AG08395 (cell line): Measurements from ENCODE around the gene WWC2.

Experiments
- DNase-seq: peaks from one replicate; pipeline ENCODE4 v3.0.0; 2012; ENCODE audit warnings: mixed read lengths, low spot score

The WWC2 gene

DNA sequence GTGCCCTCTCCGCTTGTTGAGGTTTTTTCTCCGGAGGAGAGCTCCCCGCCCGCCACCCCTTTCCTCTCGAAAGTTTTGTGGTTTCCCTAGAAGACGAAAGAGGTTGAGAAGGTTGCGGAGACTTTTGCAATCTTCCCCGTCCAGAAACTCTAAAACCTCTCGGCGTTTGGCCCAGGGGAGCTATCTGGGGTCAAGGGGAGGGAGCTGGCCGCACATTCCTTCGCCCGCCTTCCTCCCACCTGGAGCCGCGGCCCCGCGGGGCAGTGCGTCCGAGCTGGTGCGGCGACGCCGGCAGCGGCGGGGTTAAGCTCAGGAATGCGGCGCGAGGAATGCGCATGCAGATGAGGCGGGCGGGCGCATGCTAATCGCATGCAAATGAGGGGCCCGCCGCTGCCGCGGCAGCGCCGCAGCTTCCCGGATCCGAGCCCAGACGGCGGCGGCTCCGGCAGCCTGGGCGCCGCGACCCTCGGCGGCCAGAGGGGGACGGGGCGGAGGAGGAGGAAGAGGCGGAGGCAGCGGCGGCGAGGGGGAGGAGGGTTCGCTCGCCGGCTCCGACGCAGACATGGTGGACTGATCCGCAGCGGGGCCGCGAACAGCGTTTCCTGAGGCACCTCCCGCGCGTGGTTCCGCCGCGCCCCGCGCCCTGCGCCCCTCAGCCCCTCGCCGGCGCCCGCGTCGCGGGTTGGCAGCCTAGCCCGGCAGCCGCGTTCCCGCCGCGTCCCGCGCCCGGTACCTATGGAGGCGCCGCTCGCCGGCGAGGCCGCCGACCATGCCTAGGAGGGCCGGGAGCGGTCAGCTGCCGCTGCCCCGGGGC lies at the start of gene WWC2:
Gene WWC2 (plus strand): TSS at position 535 of the 814 bp plus-strand sequence. CDS start 235 bp downstream, at position 770.
- peak; percentile 91 for DNase-seq

DNA sequence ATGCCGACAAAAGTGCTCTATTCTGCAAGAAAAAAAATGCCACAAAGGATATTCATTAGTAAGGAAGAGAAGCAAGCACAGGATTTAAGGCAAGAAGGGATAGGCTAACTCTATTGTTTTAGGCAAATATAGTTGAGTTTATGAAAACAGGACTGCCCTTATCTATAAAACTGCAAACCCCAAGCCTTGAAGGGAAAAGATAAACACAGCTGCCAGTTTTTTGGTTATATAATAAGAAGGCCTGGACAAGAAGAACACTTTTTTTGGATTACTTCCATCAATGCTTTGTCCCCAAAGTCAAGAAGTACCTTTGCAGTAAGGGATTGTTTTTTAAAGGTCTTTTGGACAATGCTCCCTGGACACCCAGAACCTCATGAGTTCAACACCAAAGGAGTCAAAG lies 45.4 kb upstream of the WWC2 start:
- no peak for DNase-seq

DNA sequence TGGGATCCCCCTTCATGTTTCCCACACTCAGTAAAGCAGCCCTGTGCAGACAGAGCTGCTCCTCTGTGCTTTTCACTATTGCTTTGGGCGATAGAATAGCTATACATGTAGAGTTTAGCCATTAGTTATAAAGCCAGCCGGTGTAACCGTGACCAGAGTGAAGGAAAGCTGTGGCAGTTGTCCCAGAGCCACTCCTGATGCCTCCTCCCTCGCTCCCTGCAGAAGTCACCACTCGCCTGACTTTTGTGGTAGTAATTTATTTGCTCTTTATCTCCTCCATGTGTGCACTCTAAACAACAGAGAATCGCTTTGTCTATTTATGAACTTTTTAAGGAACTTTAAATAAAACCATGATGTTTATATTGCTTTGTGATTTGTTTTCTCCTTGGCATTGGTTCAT lies 41.8 kb upstream of the WWC2 start:
- DNase-seq: no peak

DNA sequence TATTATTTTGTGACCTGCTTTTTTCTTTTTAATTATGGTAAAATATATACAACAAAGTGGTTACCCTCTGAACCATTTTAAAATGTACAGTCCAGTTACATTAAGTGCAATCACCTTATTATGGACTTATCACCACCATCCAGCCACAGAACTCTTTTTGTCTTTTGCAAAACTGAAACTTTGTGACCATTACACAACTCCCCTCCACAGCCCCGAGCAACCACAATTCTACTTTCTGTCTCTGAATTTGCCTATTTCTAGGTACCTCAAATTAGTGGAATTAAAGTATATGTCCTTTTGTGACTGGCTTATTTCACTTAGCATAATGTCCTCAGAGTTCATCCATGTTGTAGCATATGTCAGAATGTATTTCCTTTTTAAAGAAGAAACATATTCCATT lies 39.3 kb upstream of the WWC2 start:
- no peak for DNase-seq

DNA sequence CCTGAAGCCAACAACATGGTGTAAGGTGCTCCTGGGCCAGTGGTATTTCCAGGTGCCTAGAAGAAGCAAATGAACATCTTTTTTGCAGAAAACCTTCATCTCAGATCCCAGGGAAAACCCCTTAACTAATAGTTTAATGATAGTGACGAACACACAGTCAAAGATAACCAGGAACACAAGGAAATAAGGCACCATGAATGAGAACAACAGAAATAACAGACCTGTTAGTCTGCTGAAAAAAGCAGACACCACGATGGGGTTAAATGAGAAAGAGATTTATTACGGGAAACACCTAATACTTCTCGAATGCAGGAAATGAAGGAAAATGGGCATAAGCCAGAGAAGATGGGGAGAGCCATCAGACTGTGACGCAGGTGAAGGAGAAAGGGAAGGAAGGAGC lies 30.6 kb upstream of the WWC2 start:
- DNase-seq: no peak

DNA sequence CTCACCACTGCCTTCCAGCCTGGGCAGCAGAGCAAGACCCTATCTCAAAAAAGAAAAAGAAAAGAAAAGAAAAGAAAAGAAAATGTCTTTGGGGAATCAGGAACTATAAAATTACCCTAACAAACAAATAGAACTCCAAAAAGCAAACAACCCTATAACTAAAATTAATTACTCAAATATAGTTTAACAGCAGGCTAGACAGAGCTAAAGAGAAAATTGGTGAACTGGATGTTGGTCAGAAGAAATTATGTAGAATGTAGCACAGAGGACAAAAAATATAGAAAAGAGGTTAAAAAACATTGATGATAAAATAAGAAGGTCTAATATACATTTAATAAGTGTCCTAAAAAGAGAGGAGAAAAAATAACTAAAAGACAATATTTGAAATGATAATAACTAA lies 27.8 kb upstream of the WWC2 start:
- no peak for DNase-seq

DNA sequence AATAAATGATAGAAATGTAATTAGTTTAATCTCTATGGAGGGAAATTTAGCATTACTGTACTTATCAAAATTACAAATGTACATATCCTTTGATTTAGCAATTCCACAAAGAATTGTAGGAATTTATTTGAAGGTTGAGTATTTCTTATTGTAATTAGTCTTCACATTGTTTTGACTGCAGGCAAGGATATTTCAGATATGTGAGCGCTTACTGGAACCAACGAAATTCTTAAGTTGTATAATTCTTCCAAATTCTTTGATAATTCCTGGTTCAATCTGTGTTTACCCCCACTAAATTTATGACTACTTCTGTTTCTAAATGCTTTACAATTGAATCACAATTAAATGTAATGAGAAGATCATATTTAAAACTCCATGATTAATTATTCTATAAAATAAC lies 26.9 kb upstream of the WWC2 start:
- DNase-seq: no peak

DNA sequence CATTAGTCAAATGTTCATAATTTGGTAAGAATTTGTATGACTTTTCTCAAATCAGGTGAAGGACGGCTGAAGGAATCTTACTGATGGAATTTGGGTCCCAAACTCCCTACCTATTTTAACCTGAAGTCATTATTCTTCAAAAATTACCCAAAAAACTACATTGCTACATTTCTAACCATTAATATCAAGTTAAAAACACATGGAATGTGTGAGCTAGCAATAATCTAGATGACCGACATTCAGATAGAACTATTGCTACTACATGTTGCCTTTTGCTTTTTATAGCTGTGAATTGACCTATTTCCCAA lies 25.3 kb upstream of the WWC2 start:
- DNase-seq: no peak

DNA sequence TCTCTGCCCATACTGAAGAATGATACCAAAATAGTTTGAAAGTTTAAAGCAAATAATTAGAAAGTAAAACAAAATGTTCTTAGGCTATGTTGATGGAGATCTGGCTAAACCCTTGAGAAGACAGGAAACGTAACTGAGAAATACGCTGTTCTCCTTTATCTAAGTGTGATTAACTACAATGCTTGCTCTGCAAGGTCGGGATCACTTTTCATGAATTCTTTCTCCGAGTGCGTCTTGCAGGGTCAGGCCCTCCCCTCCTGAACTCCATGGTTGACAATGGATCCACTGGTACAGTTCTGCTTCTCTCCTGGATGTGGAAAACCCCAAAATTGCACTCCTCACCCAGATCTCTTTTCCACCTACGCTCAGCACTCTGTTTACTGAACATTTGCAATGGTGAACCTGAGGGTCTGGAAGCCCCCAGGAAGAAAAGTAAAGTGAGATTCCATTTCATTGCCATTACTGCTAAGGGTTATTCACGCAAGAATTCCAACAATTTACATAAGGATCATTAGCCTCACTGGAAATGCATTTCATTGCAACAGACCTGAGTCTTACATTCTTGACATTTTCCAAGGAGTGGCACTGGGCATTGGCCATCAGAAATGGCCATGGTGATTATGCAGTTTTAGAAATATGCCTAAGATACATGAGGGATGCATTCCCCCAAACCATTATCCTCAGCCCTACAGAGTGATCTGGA lies 24.6 kb upstream of the WWC2 start:
- peak; percentile 59 for DNase-seq

DNA sequence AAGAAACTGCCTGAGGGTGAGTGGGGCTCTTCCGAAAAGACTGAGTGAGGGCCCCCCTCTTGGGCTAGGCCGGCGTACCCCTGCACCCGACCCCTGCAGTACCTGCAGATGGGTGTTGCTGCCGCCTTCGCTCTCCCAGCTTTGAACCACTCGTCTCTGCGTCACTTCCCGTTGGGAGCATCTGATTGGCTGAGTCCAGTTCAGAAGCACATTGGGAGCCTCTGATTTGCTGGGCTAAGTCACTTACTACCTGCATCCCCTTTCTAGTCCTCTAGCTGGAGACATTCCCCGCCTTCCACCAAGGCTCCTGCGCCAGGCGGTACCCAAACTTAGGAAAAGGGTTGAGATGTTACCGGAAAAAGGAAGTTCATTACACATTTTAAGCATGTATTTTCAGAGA lies 20.4 kb upstream of the WWC2 start:
- DNase-seq: no peak

DNA sequence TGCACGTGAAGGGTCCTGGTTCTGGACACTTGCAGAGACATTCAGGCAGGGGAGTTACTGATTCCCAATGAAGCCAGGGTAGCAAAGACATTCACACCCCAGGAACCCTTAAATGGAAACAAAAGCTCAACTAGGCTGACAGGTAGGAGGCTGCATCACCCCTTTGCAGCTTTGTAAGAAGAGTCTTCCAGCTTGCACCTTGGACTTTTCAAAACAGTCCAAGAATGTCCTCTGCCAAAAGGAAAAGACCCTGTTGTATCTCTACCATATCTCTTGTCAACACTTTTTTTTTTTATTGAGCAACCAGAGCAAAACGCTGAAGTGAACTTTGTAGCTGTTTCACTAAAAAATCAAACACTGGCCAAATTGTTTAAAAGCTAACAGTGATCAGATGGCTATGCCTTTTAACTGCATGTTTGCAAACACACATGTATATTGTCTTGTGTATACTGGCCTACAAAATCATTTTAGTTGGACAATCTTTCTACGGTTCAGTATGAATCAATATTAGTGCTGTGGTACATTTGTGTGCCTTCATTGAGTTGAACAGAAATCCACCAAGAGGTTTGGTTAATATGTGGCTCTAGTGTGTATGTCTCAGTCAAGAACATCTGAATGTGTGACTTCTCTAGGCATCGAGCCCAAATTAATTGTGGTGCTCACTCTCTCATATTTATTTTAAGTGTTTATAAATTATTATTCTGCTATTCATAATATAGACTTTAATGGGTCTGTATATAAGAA lies 18.5 kb upstream of the WWC2 start:
- no peak for DNase-seq

DNA sequence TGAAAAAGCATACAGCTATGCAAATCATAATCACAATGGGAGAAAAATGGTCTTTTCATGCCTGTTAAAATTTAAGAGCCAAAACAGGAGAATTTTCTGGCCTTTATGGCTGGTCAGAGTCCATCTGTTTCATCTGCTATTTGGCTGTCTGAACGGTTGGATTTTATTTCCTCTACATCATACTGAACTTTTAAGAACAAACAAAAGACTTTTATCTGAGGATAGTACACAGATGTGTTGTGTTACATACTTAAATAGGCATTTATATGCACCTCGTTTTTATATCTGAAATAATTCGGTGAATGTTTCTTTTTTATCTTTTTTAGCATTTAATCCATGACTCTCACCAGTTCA lies 18.0 kb upstream of the WWC2 start:
- no peak for DNase-seq

DNA sequence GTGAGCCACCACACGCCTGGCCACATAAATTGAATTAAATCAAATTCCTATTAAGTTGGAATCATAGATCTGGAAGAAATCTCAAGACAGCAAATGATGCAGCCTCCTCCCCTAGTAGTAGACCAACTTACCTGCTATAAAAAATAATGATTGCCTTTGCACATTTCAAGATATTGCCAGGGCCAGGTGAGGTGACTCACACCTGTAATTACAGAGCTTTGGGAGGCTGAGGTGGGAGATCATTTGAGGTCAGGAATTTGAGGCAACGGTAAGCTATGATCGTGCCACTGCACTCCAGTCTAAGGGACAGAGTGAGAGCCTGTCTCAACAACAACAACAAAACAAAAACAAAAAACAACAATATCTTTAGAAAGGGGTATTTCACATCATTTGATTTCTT lies 17.0 kb upstream of the WWC2 start:
- DNase-seq: no peak

DNA sequence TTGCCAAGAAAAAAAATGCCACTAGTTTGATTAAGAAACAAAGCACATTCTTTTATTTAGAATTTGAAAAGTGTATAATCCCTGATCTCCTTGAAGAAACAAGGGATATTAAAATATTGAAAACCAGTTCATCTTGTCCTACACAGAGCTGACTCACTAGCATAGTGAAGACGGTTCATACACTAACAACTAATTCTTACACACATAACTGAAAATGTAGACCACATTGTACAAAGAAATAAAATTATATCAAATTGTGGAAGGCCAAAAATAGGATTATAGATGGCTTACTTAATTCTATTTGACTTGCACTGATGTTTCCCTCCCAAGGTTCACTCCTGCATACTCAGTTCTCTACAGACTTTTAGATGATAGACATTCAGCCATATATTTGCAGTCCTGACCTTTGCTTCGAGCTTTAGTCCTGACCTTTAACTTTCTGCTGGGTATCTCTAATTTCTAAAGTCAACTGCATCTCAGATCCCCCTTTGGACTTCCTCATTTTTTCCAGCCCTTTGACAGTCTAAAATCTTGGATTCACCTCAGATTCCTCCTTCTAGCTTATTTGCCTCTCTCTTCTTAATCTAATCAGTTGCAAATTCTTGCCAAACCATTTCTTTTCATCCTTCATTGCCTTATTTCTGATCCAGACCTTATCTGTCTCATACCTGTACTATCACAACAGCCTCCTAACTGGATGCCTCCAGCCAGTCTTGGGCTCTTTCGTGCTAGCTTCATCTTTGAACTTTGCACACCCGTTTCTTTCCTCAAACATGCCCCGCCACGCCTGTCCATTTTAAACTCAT lies 4.5 kb upstream of the WWC2 start:
- no peak for DNase-seq

DNA sequence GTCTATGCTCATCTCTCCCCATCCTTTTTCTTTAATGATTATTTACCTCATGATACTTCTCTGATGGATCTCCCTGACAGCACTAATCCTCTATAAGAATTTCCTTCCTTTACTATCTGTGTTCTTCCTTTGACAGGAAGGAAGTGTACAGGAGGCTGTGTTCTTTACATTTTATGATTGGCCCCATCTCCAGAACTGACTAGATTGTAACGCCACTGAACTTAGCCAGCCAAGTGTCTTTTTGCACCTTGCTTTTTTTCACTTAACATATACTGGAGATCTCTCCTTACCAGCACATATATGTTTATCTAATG lies 3.9 kb upstream of the WWC2 start:
- DNase-seq: no peak

DNA sequence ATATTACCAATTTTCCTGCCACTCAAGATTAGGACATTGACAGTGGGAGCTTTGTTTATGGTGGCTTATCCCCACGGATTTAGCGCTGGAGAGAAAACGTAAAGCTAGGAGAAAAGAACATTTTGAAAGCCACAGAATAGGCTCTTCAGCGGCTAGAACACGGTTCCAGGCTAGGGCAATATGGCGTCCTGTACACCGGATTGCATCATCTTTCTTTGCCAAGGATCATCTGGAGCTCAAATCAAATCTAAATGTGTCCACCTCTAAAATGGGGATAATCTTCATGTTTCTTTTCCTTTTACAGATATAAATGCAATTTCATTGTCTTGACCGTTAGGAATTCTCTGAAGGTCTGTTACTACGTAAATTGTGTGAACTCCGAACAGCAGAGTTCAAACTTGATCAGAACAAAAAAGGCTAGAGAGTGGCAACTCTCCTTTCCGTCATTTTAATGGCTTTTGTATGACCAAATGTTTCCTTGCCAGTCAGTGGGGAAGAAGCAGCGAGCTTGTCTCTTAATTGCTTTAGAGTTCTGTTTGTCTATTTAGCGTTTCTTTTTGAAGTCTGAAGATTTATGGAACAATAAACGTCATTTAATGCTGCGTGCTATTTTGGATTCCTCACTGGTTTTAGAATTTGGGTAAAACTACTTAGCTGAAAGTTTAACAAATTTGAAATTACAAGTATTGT lies 2.6 kb upstream of the WWC2 start:
- no peak for DNase-seq

DNA sequence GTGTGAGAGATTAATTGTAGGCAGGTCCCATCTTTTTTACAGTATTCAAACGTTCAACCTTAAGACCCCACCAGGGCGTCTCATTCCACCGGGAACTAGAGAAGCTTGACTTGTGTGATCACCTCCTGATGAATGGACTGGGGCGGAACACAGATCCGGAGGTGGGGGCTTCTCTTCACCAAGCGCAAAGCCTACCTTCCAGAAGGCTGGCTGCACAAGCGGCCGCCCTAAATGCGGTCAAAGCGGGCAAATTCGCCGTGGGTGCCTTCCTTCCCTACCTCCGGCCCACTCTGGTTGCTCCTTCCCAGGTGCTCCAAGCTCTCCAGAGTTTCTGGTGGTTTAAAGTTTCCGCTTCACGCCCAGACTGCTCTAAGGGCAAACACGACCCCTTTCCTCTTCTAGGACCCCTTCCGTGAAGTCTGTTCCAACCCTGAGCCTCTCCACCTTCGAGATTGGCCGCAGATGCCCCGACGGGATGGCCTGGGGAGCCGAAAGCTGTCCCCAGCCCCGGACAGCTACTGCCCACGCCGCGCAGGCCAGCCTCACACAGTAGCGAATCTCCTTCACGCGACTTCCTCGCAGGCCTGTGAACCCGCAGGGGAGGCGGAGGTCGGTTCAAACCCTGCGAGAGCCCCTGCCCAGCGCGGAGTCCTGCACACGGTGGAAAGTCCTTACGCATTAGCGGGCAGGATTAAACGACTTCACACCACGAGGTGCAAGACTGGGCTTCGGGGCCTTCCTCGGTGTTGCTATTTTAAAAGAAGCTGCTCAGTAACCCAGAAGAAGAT lies 1.6 kb upstream of the WWC2 start:
- no peak for DNase-seq

DNA sequence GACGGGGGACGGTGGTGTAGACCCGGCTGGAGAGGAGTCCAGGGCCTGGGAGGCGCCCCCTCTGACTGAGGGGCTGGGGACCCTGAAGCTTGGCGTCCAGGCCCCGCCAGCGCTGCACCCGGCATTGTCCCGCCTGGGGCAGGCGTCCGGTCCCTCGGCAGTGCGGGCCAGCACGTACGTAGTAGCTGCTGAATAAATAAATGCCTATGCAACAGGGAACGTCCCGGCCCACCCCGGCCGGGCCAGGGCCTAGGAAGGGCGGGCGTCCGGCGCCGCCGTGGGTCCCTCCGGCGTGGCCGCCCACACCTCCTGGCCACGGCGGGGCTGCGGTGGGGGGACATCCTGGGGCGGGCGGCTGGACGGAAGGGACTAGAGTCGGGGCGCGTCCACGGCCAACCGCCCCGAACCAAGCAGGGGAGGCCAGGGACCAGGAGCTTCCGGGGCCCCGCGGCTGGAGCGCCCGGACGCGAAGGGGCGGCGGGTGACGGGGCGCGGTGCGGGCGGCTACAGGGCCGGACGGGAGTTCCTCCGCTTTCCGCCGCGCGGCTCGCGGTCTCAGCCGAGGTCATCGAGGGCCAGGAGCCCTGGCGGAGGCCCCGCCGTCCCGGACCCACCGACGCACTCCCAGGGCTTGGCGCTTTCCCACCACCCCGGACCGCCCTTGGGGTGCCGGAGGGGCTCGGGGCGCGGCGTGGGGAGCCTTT lies 886 bp upstream of the WWC2 start:
- peak; percentile 64 for DNase-seq

DNA sequence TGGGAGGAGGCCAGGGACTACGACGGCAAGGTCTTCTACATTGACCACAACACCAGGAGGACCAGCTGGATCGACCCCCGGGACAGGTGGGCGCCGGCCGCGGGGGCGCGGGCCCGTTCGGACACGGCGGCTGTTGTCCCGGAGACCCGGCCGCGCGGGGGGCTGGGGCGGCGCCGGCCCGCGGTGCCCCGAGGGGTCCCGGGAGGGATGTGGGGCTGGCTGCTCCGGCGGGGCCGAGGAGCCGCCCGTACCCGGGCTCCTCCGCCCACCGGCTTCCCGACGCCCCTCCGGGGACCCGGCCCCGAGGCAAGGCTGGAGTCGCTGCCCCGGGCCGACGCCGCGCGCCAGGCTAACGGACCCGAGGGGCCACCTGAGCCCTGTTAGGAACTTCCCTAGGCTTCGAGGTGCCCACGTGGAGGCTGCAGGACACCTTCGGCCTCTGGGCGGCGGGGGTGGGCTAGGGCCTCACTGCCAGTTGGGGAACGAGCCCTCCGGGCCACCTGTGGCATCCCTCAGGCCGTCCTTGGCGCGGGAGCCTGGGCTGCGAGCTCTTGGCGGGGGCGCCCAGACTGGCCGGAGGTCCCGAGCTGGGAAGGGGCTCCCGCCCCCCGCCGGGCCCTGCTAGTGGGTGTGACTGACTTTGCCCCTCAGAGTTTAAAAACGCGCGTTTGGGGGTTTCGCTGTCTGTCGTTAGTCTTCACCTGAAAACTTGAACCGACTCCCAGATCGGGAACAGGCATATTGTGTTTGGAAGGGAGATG lies 660 bp downstream of the WWC2 start:
- DNase-seq: peak; percentile 25

DNA sequence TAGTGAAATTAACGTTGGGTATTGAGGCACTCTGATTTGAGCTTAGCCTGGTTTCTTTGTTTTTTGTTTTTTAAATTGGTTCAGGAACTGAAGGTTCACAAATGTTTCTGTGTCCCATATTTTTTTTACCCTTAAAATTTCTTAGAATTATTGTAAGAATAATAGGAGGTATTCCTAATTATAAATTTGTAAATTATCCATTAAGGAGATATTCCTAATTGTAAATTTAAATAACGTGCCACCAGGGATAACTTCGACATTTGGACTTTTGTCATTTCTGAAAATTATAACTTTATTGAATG lies 1.2 kb downstream of the WWC2 start:
- DNase-seq: no peak
